Activated CD4-positive, CD25-positive, alpha-beta regulatory T cell treated with anti-CD3 and anti-CD28 coated beads, Interleukin-2, amount 50 U/mL, for 72 hours (primary cell): Measurements from ENCODE around the gene PDLIM1.

Source experiments
- DNase-seq: peaks from one replicate; pipeline ENCODE4 v3.0.0; 2021

The PDLIM1 gene

DNA sequence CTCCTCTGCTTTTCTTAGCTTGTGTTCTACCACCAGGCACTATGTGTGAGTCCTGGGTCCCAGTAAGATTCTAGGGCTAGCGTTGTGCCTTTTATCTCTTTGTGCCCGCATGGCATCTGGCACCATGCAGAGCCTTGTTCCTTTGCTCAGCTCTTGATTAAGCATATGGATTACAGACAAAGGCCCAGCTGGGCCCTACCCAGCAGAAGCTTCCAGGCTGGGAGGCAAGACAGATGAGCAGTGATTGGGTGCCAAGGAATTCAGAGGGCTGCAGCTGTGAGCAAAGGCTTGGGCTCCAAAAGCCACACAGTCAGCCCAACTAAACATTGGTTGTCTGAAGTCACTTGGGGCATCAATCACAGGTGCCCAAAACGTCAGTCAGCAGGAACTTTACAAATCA lies 94.8 kb downstream of the PDLIM1 start:
- DNase-seq, result no peak

DNA sequence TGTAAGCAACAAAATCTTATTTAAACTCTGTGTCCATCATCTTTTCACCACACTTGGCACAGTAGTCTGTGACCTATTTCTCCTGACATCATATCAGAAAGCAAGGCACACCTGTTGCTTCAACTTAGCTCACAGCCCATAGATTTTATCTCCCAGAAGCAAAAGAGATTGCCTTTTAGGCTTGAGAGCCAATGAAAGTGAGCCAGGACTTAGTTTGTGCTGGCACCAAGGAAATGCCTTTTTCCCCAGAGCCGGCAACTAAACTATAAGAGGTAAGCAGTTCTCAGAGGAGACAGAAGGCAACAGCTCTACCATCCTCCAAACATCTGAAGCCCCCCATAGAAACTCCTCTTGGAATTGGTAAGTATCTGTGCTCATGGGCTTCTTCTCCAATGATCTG lies 96.9 kb downstream of the PDLIM1 start, which contains the start of gene ACSM6:
ACSM6 (plus strand) TSS at position 295 of the 400 bp plus-strand sequence. CDS start 248 bp downstream, outside the sequence.
- no peak for DNase-seq

DNA sequence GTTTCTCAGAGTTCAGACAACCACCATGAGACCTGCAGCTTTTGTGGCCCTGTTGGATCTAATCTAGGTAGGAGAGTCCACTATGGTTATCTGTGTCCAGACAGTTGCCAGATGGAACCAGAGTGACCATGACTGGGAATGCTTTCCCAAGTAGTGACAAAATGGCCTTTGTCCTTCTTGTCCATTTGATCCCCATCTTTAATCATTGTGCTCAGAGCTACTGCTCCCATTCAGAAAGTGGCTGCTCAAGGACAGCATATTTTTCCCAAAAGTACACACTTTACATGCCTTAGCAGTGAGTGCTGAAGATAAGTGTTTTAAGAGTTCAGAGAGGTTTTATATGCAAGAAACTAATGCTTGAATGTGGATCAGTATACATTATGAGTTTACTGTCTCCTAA lies 102.2 kb downstream of the PDLIM1 start:
- DNase-seq, result no peak

DNA sequence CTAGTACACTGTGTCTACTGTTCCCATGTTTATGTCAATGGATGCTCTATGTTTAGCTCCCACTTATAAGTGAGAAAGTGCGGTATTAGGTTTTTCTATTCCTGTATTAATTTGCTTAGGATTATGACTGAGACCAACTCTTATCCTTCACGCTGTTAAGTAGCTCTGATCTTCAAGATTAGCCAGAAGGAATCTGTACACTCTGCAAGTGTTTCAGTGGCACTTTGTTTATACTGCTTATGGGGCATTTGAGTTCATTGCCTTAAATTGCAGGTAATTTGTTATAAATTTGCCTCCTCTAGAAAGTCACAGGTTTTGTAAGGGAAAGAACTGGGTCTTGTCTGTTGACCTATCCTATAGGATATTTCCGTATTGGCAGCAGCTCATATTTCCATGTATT lies 103.2 kb downstream of the PDLIM1 start:
- DNase-seq, result no peak
